ENCODE results near the gene EFHD2. TPM values are rescaled to one million over a fixed set of nuclear protein-coding genes. Genes with fewer than 3 reads are reported as not detected.

EFHD2 gene
- total and polyA plus RNA-seq, 2 donors (not counting 1 experiment from before 2014, with no cell fraction given) = 14.9 to 23.5 TPM

DNA sequence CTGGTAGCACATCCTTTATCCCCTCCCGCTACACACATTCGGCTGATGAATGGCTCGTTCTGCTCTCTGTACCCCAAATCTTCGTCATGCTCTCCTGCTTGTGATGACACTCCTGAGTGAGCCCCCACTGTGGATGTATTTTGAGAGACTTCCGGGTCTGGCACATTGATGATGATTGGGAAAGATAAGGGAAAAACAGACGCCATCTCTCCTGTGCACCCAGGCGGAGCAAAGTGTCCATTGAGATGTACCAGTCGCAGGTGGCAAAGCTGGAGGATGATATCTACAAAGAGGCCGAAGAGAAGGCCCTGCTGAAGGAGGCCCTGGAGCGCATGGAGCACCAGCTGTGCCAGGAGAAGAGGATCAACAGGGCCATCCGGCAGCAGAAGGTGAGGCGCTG, 27.9 kb upstream of the EFHD2 start:
- Histone ChIP-seq H3K9me3 (ENCODE audit: control insufficient read depth, insufficient read depth, low read depth, low read length) (no peaks in the 10 kb centered on the region), H3K27me3 (ENCODE audit: control insufficient read depth, insufficient read depth, low read length) (peaks cover 16% of the 10 kb centered on the region), H4K20me1 (ENCODE audit: control insufficient read depth, extremely low read depth, insufficient read depth, low read length) (no peaks in the 10 kb centered on the region), H3K27ac (ENCODE audit: insufficient read depth, low read length) (no peak overlapping the region), H3K9ac (ENCODE audit: insufficient read depth, low read length) (no peak overlapping the region), H3K79me2 (ENCODE audit: control insufficient read depth, insufficient read depth, low read length) (no peaks in the 10 kb centered on the region), H3K4me3 (replicated peaks in 1 of 4; ENCODE audit: control extremely low read depth in 1 of 4, insufficient read depth in 1 of 4, low read depth in 3 of 4, low read length in 4 of 4) (no peak overlapping the region), H3K4me1 (ENCODE audit: control insufficient read depth, extremely low read depth, insufficient read depth, low read length) (peaks cover 3% of the 10 kb centered on the region), H3K4me2 (ENCODE audit: extremely low read depth, insufficient read depth, low read length) (no peak overlapping the region), H2AFZ (ENCODE audit: low read length) (no peak overlapping the region), H3K36me3 (ENCODE audit: control insufficient read depth, insufficient read depth, low read length) (no peaks in the 10 kb centered on the region)
- no peak for DNase-seq (ENCODE audit: low read depth in 2 of 2)
- TF ChIP-seq EZH2 (IDR thresholded peaks at IDR 0.05; ENCODE audit: low read length, missing control alignments) = no peak
- TF ChIP-seq, protein P1, sequence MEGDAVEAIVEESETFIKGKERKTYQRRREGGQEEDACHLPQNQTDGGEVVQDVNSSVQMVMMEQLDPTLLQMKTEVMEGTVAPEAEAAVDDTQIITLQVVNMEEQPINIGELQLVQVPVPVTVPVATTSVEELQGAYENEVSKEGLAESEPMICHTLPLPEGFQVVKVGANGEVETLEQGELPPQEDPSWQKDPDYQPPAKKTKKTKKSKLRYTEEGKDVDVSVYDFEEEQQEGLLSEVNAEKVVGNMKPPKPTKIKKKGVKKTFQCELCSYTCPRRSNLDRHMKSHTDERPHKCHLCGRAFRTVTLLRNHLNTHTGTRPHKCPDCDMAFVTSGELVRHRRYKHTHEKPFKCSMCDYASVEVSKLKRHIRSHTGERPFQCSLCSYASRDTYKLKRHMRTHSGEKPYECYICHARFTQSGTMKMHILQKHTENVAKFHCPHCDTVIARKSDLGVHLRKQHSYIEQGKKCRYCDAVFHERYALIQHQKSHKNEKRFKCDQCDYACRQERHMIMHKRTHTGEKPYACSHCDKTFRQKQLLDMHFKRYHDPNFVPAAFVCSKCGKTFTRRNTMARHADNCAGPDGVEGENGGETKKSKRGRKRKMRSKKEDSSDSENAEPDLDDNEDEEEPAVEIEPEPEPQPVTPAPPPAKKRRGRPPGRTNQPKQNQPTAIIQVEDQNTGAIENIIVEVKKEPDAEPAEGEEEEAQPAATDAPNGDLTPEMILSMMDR (conservative IDR thresholded peaks at IDR 0.05 in 1 of 2, IDR thresholded peaks at IDR 0.05 in 1 of 2; ENCODE audit: low read depth in 1 of 2, low read length in 2 of 2) = no peak

DNA sequence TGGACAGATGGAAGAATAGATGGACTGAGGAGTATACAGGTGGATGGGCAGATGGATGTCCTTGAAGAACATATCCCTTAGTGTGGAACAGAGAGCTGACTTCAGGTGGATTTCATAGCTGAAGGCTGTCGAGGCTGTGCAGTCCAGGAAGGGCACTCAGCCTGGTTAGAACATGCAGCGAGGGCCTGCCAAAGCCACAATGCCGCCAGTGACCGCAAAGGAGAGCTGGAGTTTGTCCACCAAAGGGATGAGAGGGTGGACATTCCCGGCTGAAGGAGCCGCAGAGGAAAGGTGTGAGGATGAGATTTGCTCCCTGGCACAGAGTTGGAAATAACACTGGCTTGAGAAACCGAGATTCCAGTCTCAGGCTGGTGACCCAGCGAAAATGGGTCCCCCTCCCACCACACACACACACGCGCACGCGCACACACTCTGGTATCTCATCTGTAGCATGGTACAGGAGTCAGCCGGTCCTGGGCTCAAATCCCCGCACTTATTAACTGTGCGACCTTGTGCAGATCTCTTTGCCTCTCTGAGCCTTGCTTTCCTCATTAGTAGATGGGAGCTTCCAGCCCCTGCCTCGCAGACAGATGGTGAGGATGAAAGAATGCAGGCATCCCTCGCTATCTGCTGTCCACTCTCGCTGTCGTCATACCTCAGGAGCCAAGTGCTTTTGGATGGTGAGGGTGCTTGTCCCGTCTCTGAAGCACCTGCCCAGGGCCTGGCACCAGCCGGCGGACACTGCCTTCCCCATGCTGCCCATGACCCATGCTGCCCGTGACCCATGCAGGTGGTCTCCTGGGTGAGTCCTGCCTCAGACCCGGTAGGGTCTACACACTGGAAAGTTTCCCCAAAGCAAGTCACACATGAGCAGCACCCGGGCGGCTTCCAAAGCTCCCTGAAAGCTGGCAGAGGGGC, 26.8 kb upstream of the EFHD2 start:
- no peaks in the 10 kb centered on the region for H3K9me3 ChIP-seq (ENCODE audit: control insufficient read depth, insufficient read depth, low read depth, low read length)
- TF ChIP-seq, protein P1 (conservative IDR thresholded peaks at IDR 0.05 in 1 of 2, IDR thresholded peaks at IDR 0.05 in 1 of 2; ENCODE audit: low read depth in 1 of 2, low read length in 2 of 2) = no peak
- no peak for TF ChIP-seq EZH2 (IDR thresholded peaks at IDR 0.05; ENCODE audit: low read length, missing control alignments)
- peaks cover 16% of the 10 kb centered on the region for H3K27me3 ChIP-seq (ENCODE audit: control insufficient read depth, insufficient read depth, low read length)
- H4K20me1 ChIP-seq (ENCODE audit: control insufficient read depth, extremely low read depth, insufficient read depth, low read length) = no peaks in the 10 kb centered on the region
- no peak overlapping the region for H3K4me2 ChIP-seq (ENCODE audit: extremely low read depth, insufficient read depth, low read length)
- no peak overlapping the region for H2AFZ ChIP-seq (ENCODE audit: low read length)
- H3K4me1 ChIP-seq (ENCODE audit: control insufficient read depth, extremely low read depth, insufficient read depth, low read length) = peaks cover 3% of the 10 kb centered on the region
- H3K27ac ChIP-seq (ENCODE audit: insufficient read depth, low read length) = no peak overlapping the region
- no peak for DNase-seq (ENCODE audit: low read depth in 2 of 2)
- no peak overlapping the region for H3K4me3 ChIP-seq (replicated peaks in 1 of 4; ENCODE audit: control extremely low read depth in 1 of 4, insufficient read depth in 1 of 4, low read depth in 3 of 4, low read length in 4 of 4)
- H3K79me2 ChIP-seq (ENCODE audit: control insufficient read depth, insufficient read depth, low read length) = no peaks in the 10 kb centered on the region
- H3K9ac ChIP-seq (ENCODE audit: insufficient read depth, low read length) = no peak overlapping the region
- H3K36me3 ChIP-seq (ENCODE audit: control insufficient read depth, insufficient read depth, low read length) = no peaks in the 10 kb centered on the region

DNA sequence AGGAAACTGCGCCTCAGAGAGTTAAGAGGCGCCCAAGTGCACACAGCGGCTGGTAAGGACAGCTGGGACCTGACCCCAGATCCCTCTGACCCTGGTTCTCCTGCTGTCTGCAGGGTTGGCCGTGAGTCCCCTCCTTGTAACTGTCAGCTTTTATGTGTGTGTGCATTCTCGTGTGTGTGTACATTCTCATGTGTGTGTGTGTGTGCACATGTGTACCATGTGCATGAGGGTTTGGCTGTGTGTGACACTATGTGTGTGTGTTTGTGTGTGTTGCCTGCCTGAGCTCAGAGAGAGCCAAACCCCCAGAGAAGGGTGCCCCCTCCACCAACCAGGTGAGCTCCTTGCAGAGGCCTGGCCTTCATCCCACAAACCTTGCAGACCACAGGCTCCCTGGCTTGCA, 25.9 kb upstream of the EFHD2 start:
- TF ChIP-seq, protein P1 (conservative IDR thresholded peaks at IDR 0.05 in 1 of 2, IDR thresholded peaks at IDR 0.05 in 1 of 2; ENCODE audit: low read depth in 1 of 2, low read length in 2 of 2) = no peak
- TF ChIP-seq EZH2 (IDR thresholded peaks at IDR 0.05; ENCODE audit: low read length, missing control alignments) = no peak
- no peaks in the 10 kb centered on the region for H3K9me3 ChIP-seq (ENCODE audit: control insufficient read depth, insufficient read depth, low read depth, low read length)
- H3K36me3 ChIP-seq (ENCODE audit: control insufficient read depth, insufficient read depth, low read length) = no peaks in the 10 kb centered on the region
- DNase-seq (ENCODE audit: low read depth in 2 of 2) = no peak
- H3K4me2 ChIP-seq (ENCODE audit: extremely low read depth, insufficient read depth, low read length) = no peak overlapping the region
- H4K20me1 ChIP-seq (ENCODE audit: control insufficient read depth, extremely low read depth, insufficient read depth, low read length) = no peaks in the 10 kb centered on the region
- no peaks in the 10 kb centered on the region for H3K79me2 ChIP-seq (ENCODE audit: control insufficient read depth, insufficient read depth, low read length)
- H3K4me3 ChIP-seq (replicated peaks in 1 of 4; ENCODE audit: control extremely low read depth in 1 of 4, insufficient read depth in 1 of 4, low read depth in 3 of 4, low read length in 4 of 4) = no peak overlapping the region
- H2AFZ ChIP-seq (ENCODE audit: low read length) = no peak overlapping the region
- H3K9ac ChIP-seq (ENCODE audit: insufficient read depth, low read length) = no peak overlapping the region
- H3K27me3 ChIP-seq (ENCODE audit: control insufficient read depth, insufficient read depth, low read length) = peaks cover 16% of the 10 kb centered on the region
- no peak overlapping the region for H3K27ac ChIP-seq (ENCODE audit: insufficient read depth, low read length)
- H3K4me1 ChIP-seq (ENCODE audit: control insufficient read depth, extremely low read depth, insufficient read depth, low read length) = peaks cover 3% of the 10 kb centered on the region

Data from fibroblast of lung (primary cell).